Upper lobe of right lung (tissue), 1 donor: ENCODE data around the gene ATF6B. TPM values are rescaled to one million over a fixed set of nuclear protein-coding genes. Genes with fewer than 3 reads are reported as not detected.
"Not testable (repeated sequence)": the region's sequence is repeated elsewhere in the genome, so short reads cannot be mapped to it uniquely, and the experiment has no call there.

Source experiments
- ATAC-seq: fragments of 200-7000 bp; cut with Tn5 transposase; one replicate; pipeline ENCODE4 v1.9.1; 2020; ENCODE audit warnings: mild to moderate bottlenecking, moderate library complexity
- DNase-seq: peaks from one replicate; pipeline ENCODE4 v3.0.0-alpha.2; 2020
- H3K27ac ChIP-seq: fragments of 200-600 bp; one replicate; pipeline ENCODE4 v1.8.0; 2022
- H3K27me3 ChIP-seq: fragments of 200-600 bp; one replicate; pipeline ENCODE4 v1.8.0; 2022; ENCODE audit warnings: mild to moderate bottlenecking
- H3K36me3 ChIP-seq: fragments of 200-600 bp; one replicate; pipeline ENCODE4 v1.8.0; 2022
- H3K4me1 ChIP-seq: fragments of 200-600 bp; one replicate; pipeline ENCODE4 v1.8.0; 2022
- H3K4me3 ChIP-seq: fragments of 200-600 bp; one replicate; pipeline ENCODE4 v1.8.0; 2022; ENCODE audit warnings: mild to moderate bottlenecking
- H3K9me3 ChIP-seq: fragments of 200-600 bp; one replicate; pipeline ENCODE4 v1.8.0; 2022
- intact Hi-C: fragments of 100-400 bp; cut with DNase I; formaldehyde crosslinking; loops from one replicate; pipeline ENCODE4 v1.11.0; 2022
- total RNA-seq: library from RNA; stranded (reverse); fragmentation: NEBNext Ultra II Directional; extraction: Animal tissue kit (Norgen Biotek cat#: 25700); gene quantifications from one replicate; pipeline ENCODE4 v1.2.1, GENCODE V29; 2021
- TF ChIP-seq, protein P1 (sequence below): fragments of 200-600 bp; IDR thresholded peaks from one replicate; pipeline ENCODE4 v1.8.0; 2022; ENCODE audit warnings: antibody characterized with exemption
- donor health status: DM: no; HTN: yes; CAD: no; lungs with severe emphysema.

The ATF6B gene
- total RNA-seq, 1 donor from 2014 or later = 78.1 TPM

DNA sequence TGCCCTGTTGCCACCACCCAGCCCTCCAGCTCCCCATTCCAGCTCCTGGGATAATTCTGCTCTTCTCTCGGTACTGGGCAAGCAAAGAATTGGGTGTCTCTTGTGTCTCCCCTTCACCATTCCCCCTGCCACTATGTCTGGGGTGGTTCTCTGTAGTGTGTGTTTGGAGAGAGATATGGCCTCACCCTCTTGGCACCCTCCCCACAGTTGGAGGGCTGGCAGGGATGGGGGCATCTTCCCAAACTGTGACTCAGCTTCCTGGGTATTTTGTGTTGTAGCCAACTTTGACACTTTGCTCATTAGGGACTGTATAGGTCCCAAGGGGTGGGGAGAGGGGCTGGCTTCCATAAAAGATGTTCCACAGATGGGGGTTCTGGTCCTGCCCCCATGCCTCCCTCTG lies 20.6 kb downstream of the ATF6B start:
- Histone ChIP-seq H3K4me1 (peaks cover 38% of the 10 kb centered on the region), H3K36me3 (no peaks in the 10 kb centered on the region), H3K27me3 (no peaks in the 10 kb centered on the region), H3K27ac (peak overlapping the region; percentile 84), H3K4me3 (peak overlapping the region; percentile 62), H3K9me3 (no peaks in the 10 kb centered on the region)
- intact Hi-C loops = no loop called here
- peak; percentile 6 for ATAC-seq
- DNase-seq = no peak
- TF ChIP-seq, protein P1, sequence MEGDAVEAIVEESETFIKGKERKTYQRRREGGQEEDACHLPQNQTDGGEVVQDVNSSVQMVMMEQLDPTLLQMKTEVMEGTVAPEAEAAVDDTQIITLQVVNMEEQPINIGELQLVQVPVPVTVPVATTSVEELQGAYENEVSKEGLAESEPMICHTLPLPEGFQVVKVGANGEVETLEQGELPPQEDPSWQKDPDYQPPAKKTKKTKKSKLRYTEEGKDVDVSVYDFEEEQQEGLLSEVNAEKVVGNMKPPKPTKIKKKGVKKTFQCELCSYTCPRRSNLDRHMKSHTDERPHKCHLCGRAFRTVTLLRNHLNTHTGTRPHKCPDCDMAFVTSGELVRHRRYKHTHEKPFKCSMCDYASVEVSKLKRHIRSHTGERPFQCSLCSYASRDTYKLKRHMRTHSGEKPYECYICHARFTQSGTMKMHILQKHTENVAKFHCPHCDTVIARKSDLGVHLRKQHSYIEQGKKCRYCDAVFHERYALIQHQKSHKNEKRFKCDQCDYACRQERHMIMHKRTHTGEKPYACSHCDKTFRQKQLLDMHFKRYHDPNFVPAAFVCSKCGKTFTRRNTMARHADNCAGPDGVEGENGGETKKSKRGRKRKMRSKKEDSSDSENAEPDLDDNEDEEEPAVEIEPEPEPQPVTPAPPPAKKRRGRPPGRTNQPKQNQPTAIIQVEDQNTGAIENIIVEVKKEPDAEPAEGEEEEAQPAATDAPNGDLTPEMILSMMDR = no peak

DNA sequence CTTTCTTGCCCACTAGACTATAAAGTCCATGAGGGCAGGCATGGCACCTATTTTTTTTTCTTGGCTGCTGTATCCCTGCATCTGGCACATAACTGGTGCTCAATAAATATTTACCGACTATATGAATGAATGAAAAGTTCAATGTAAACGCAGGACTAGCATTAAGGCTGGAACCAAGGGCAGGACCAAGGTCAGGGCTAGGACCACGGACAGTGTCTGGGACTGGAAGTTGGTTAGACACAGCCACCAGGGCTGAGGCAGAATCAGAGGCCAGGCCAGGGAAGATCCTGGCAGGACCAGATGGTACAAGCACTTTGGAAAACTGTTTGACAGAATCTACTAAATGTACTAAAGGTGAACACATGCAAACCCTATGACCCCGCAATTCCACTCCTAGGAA lies 22.6 kb downstream of the ATF6B start:
- no peaks in the 10 kb centered on the region for H3K27me3 ChIP-seq
- no peak overlapping the region for H3K27ac ChIP-seq
- no peaks in the 10 kb centered on the region for H3K9me3 ChIP-seq
- no peaks in the 10 kb centered on the region for H3K36me3 ChIP-seq
- no peak for DNase-seq
- TF ChIP-seq, protein P1 = no peak
- no peak for ATAC-seq
- H3K4me1 ChIP-seq = peaks cover 24% of the 10 kb centered on the region
- no peak overlapping the region for H3K4me3 ChIP-seq
- intact Hi-C loops = no loop called here

DNA sequence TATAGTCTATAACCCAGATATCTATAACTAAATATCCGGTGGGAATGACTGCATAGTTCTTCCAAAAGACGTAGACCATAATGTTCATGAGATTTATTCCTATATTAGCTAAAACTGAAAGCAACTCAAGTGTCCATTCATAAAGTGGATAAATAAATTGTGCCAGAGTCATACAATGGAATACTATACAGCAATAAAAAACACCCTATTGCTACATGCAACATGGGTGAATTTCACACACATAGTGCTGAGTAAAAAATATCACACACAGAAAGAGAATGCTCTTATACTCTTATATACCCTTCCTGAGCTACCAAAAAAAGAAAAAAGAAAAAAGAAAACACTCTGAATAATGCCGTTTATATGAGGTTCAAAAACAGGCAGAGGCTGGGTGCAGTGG lies 25.8 kb downstream of the ATF6B start:
- no peaks in the 10 kb centered on the region for H3K9me3 ChIP-seq
- intact Hi-C loops = no loop called here
- no peak overlapping the region for H3K4me3 ChIP-seq
- H3K27ac ChIP-seq = no peak overlapping the region
- H3K36me3 ChIP-seq = peaks cover 4% of the 10 kb centered on the region
- TF ChIP-seq, protein P1 = no peak
- DNase-seq = no peak
- no peak for ATAC-seq
- peaks cover 9% of the 10 kb centered on the region for H3K4me1 ChIP-seq
- peaks cover 2% of the 10 kb centered on the region for H3K27me3 ChIP-seq

DNA sequence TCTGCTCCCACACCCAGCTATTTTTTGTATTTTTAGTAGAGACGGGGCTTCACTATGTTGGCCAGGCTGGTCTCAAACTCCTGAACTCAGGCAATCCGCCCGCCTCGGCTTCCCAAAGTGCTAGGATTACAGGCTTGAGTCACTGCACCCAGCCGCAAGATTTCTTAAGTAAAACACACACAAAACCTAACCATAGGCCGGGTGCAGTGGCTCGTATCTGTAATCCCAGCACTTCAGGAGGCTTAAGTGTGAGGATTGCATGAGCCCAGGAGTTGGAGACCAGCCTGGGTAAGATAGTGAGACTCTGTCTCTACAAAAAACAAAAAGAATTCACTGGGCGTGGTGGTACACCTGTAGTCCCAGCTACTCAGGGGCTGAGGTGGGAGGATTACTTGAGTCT lies 27.8 kb downstream of the ATF6B start:
- intact Hi-C loops, ATAC-seq: not testable (repeated sequence)

DNA sequence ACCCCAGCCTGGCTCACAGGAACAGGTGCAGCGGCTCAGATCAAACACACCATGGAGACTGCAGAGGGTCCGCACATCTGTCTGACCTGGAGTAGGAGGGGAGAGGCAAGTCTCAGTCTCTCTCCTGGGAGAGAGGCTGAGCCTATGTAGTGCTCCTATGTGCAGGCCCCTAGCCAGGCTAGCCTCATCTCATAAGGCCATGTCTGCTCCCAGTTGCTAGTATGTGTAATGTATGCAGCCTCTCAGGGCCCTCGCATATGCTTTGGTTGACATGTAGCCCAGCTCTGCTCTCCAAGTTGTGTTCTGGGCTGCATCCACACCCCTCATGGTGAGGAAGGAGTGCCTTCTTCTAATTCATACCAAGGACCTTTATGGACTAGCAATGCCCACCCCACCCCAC lies 30.7 kb downstream of the ATF6B start:
- intact Hi-C loops = no loop called here
- H3K9me3 ChIP-seq = no peaks in the 10 kb centered on the region
- DNase-seq (no peak), ATAC-seq (no peak)
- H3K4me3 ChIP-seq = no peak overlapping the region
- H3K27ac ChIP-seq = no peak overlapping the region
- H3K4me1 ChIP-seq = peaks cover 12% of the 10 kb centered on the region
- peaks cover 13% of the 10 kb centered on the region for H3K36me3 ChIP-seq
- TF ChIP-seq, protein P1 = no peak
- H3K27me3 ChIP-seq = peaks cover 22% of the 10 kb centered on the region

More for the DNA sequence above, 27.8 kb downstream of the ATF6B start:
- H3K4me3 ChIP-seq, DNase-seq, H3K9me3 ChIP-seq, H3K27ac ChIP-seq, H3K4me1 ChIP-seq: not testable (repeated sequence)
- peaks cover 21% of the 10 kb centered on the region for H3K27me3 ChIP-seq
- H3K36me3 ChIP-seq = peaks cover 13% of the 10 kb centered on the region

DNA sequence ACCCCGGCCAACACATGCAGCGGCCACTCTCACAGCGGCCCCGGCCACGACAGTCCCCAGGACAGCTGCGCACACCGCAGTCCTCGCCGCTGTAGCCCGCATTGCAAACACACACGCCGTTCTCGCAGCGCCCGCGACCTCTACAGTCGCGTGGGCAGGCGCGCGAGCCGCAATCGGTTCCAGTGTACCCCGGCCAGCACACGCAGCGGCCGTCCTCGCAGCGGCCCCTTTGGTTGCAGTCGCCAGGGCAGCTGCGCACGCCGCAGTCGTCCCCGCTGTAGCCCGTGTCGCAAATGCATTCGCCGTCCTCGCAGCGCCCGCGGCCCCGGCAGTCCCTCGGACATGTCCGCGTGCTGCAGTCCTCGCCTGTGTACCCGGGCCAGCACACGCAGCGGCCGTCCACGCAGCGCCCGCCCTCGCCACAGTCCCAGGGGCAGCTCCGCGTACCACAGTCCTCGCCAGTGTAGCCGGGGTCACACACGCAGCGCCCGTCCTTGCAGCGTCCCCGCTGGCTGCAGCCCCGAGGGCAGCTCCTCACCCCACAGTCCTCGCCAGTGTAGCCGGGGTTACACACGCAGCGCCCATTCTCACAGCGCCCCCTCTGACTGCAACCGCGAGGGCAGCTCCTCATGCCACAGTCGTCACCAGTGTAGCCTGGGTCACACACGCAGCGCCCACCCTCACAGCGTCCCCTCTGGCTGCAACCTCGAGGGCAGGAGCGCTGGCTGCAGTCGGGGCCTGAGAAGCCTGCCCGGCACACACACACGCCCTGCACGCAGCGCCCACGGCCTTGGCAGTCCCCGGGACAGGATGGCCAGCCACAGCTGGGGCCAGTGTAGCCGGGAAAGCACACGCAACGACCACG lies 31.4 kb downstream of the ATF6B start:
- no peaks in the 10 kb centered on the region for H3K9me3 ChIP-seq
- DNase-seq (no peak), ATAC-seq (peak; percentile 25)
- peaks cover 19% of the 10 kb centered on the region for H3K36me3 ChIP-seq
- peaks cover 22% of the 10 kb centered on the region for H3K27me3 ChIP-seq
- TF ChIP-seq, protein P1 = peak; percentile 6
- peaks cover 20% of the 10 kb centered on the region for H3K4me1 ChIP-seq
- H3K4me3 ChIP-seq = peak overlapping the region; percentile 8
- intact Hi-C loops = no loop called here
- no peak overlapping the region for H3K27ac ChIP-seq
